WERI-Rb-1 (cell line): ENCODE data around the gene SLC25A6.

Source experiments
- DNase-seq: peaks from one replicate; pipeline ENCODE4 v3.0.0-alpha.2; 2020
- H3K27ac ChIP-seq: fragments of 250-450 bp; sonication (Bioruptor Pico); 2 replicates; pipeline ENCODE4 v1.5.1; 2020; ENCODE audit warnings: mild to moderate bottlenecking, moderate library complexity
- H3K27me3 ChIP-seq: fragments of 250-450 bp; sonication (Bioruptor Pico); 2 replicates; pipeline ENCODE4 v1.5.1; 2021; ENCODE audit warnings: mild to moderate bottlenecking, low read depth, moderate library complexity; ENCODE audit not compliant: insufficient read depth, severe bottlenecking
- H3K36me3 ChIP-seq: fragments of 250-450 bp; sonication (Bioruptor Pico); 2 replicates; pipeline ENCODE4 v1.5.1; 2020; ENCODE audit warnings: mild to moderate bottlenecking, moderate library complexity
- H3K4me3 ChIP-seq: 2 replicates; pipeline ENCODE4 v1.5.1; 2011; ENCODE audit warnings: low read depth, mild to moderate bottlenecking, control low read depth, low read length
- H3K9me3 ChIP-seq: fragments of 250-450 bp; sonication (Bioruptor Pico); 2 replicates; pipeline ENCODE4 v1.5.1; 2021; ENCODE audit warnings: mild to moderate bottlenecking, moderate library complexity; ENCODE audit not compliant: severe bottlenecking
- TF ChIP-seq, protein P1 (sequence below): IDR thresholded peaks from 2 replicates; pipeline ENCODE4 v1.5.1; 2011; ENCODE audit warnings: low read depth, mild to moderate bottlenecking, control low read depth, inconsistent platforms, low read length

Gene SLC25A6

GRCh38 chrX:1336948-1337779, 54.7 kb downstream of the SLC25A6 start:
- no peak overlapping the region for H3K4me3 ChIP-seq
- H3K36me3 ChIP-seq: peaks cover 6% of the 10 kb centered on the region
- no peak for DNase-seq
- peaks cover 3% of the 10 kb centered on the region for H3K9me3 ChIP-seq
- no peaks in the 10 kb centered on the region for H3K27me3 ChIP-seq
- H3K27ac ChIP-seq: no peak overlapping the region
- TF ChIP-seq, protein P1, sequence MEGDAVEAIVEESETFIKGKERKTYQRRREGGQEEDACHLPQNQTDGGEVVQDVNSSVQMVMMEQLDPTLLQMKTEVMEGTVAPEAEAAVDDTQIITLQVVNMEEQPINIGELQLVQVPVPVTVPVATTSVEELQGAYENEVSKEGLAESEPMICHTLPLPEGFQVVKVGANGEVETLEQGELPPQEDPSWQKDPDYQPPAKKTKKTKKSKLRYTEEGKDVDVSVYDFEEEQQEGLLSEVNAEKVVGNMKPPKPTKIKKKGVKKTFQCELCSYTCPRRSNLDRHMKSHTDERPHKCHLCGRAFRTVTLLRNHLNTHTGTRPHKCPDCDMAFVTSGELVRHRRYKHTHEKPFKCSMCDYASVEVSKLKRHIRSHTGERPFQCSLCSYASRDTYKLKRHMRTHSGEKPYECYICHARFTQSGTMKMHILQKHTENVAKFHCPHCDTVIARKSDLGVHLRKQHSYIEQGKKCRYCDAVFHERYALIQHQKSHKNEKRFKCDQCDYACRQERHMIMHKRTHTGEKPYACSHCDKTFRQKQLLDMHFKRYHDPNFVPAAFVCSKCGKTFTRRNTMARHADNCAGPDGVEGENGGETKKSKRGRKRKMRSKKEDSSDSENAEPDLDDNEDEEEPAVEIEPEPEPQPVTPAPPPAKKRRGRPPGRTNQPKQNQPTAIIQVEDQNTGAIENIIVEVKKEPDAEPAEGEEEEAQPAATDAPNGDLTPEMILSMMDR: no peak

DNA sequence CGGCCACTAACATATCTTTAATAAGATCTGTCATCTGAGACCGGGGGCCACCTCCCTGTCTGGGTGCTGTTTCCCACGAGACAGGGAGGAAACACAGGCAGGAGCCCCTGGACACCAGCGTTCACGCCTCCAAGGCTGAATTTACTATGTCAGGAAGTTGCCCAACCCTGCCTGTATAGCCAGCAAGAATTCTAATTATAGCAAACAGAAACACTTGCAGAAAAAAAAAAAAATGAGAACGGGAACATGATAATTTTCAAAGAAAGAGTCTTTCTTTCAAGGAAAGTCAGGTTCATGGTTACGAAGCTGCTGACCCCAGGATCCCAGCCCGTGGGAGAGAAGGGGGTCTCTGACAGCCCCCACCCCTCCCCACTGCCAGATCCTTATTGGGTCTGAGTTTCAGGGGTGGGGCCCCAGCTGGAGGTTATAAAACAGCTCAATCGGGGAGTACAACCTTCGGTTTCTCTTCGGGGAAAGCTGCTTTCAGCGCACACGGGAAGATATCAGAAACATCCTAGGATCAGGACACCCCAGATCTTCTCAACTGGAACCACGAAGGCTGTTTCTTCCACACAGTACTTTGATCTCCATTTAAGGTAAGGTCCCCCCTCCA, 55.5 kb downstream of the SLC25A6 start, which contains the start of gene IL3RA:
Gene IL3RA (plus strand): TSS at position 455 of the 613 bp plus-strand sequence. CDS start 4,981 bp downstream, outside the sequence.
- TF ChIP-seq, protein P1: no peak
- DNase-seq: no peak
- Histone ChIP-seq H3K36me3 (peaks cover 4% of the 10 kb centered on the region), H3K9me3 (peaks cover 3% of the 10 kb centered on the region), H3K27ac (no peak within 1 kb of the TSS), H3K4me3 (no peak within 1 kb of the TSS), H3K27me3 (no peaks in the 10 kb centered on the region)
